Epidermal melanocyte (primary cell): ENCODE results near the gene LAMP5.

ENCODE experiments used
- DNase-seq: peaks from one replicate; pipeline ENCODE4 v3.0.0; 2011; ENCODE audit warnings: low spot score; ENCODE audit not compliant: insufficient read length

Gene LAMP5

GRCh38 chr20:9514461-9515213 lies at the start of gene LAMP5:
Gene LAMP5, plus strand, starts transcription at chr20:9514590. Its CDS starts 263 bp downstream, at chr20:9514853.
- DNase-seq = no peak

DNA sequence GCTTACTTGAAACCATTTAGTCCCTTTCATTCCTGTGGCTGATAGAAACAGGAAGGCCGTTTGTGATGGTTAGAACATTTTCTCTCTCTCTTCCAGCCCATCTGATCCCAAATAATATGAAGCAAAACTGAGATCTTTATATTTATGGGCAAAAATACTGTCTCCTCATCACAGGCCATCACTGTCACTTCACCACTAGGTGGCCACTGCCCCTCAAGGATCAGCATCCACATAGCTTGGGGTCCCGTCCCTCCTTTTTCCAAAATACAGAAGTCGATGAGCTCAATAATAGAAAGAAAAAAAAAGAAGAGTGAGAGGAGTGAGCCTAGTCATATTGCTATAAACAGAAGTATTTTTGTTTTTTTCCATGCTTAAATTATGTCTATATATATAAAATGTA lies 46.4 kb upstream of the LAMP5 start:
- no peak for DNase-seq

GRCh38 chr20:9474835-9475415 lies 39.5 kb upstream of the LAMP5 start:
- DNase-seq = no peak

- DNase-seq = no peak
These were observed 38.9 kb upstream of the LAMP5 start for GRCh38 chr20:9475456-9475855.

DNA sequence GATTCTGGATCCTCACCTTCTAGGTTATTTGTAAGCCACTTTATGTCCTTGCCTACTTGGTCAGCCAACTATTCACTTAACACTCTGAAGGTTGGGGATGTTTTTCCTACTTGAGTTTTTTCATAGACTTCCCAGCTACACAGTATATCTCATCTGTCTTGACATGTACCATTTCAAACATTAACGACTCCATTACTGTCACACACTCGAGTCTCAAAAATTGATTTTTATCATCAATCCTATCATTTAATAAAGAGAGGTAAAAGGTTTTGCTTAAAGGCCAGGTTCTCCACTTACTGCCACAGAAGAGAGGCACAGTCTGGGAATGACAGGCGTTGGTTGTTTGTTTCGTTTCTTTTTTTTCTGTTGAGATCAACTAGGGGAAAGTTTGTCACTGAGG lies 38.2 kb upstream of the LAMP5 start:
- DNase-seq = no peak

GRCh38 chr20:9476637-9477036 lies 37.8 kb upstream of the LAMP5 start:
- no peak for DNase-seq

- no peak for DNase-seq
These were observed 35.6 kb upstream of the LAMP5 start for GRCh38 chr20:9478771-9479170.

- no peak for DNase-seq
These were observed 34.3 kb upstream of the LAMP5 start for GRCh38 chr20:9480066-9480465.

DNA sequence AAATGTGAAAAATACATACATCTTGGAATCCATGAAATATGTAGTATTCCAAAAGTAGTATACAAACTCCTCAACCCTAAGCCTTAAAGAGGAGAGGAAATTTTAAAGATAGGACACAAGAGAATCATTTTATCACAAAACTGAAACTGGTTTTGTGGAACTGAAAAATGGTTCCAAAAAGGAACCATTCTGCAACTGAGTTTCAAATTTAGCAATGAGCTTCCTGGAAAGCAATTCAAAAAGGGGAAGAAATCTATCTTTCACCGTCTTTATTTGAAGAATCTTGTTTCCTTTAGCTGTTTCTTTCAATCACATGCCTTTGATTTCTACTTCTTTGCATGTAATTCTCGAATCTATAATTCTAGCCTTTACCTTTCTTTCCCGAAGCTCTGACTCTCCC lies 32.2 kb upstream of the LAMP5 start:
- no peak for DNase-seq

- no peak for DNase-seq
These were observed 31.3 kb upstream of the LAMP5 start for GRCh38 chr20:9483131-9483530.

DNA sequence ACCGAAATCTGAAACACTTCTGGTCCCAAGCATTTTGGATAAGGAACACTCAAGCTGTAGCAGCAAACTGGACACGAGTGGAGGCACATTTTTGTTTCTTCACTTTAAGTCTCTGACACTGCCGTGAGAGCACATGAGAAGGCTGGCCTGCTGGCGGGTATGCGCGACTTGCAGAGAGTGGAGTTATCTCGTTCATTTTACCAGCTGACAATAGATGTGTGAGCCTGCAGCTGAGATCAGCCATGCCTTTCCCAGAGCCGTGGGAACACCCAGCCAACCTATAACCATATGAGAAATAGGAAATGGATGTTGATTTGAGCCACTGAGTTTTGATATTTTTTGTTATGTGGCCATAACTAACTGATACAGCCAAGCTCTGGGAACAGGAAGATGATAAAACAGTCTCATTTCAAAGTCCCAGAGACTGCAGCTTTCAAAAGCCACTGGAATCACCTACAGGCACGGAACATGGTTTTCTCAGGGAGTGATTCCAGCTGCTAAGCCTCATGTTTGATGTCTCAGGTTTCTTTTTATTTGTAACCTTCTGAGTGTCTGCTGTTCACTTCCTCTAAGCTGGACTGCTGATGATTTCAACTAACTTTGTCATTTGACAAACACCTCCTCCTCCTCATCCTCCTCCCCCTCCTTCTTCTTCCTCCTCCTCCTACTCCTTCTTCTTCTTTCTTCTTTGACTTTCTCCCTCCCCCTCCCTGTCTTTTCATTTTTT lies 28.6 kb upstream of the LAMP5 start:
- DNase-seq = no peak

GRCh38 chr20:9487231-9487630 lies 27.2 kb upstream of the LAMP5 start:
- no peak for DNase-seq

- DNase-seq = no peak
These were observed 26.3 kb upstream of the LAMP5 start for GRCh38 chr20:9488063-9488462.

- no peak for DNase-seq
These were observed 24.2 kb upstream of the LAMP5 start for GRCh38 chr20:9490161-9490560.

DNA sequence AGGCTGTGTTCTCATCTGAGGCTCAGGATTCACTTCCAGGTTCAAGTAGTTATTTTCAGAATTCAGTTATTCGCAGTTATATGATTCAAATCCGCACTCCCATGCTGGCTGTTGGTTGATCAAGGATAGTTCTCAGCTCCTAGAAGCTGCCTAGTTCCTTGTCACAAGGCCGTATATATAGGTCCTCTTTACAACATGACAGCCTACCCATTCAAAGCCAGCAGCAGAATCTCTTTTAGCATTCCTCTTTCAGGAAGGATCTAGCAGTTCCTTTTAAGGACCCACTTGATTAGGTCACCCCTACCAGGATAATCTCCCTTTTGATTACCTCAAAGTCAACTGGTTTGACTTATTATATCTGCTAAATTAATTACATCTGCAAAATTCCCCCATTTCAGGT lies 23.8 kb upstream of the LAMP5 start:
- DNase-seq = no peak

DNA sequence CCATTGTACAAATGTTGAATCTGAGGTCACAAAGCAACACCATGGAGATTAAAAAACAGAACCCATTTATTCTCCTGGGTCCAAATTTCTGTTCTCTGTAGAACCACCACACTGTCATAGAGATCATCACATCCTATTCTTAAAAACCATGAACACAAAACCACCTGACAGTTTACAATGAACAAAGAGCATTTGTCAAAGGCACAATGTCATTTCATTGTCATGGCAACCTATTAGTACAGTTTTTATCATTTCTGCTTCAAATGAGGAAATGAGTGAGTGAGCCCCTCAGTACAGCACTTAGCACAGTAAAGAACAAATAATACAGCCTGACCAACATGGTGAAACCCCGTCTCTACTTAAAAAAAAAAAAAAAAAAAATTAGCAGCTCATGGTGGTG lies 23.1 kb upstream of the LAMP5 start:
- no peak for DNase-seq

- DNase-seq = no peak
These were observed 22.3 kb upstream of the LAMP5 start for GRCh38 chr20:9492067-9492466.

GRCh38 chr20:9493803-9494202 lies 20.6 kb upstream of the LAMP5 start:
- no peak for DNase-seq

DNA sequence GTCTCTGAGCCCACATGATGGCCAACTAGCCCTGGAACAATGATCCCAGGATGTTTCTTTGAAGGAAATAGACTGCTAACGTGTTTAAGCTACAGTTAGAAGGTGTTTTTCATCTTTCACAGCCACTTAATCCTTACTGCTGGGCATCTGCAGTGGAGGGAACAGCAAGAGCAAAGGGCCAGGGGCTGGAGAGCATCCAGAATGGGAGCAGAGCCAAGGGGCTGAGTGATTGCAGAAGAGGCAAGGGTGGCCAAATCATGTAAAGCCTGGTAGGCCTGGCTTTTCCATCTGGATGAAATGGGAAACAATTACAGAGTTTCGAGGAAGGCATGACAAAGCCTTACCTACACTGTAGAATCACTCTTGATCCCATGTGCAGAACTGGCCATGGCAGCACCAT lies 18.7 kb upstream of the LAMP5 start:
- DNase-seq = no peak

GRCh38 chr20:9496155-9496554 lies 18.2 kb upstream of the LAMP5 start:
- no peak for DNase-seq

DNA sequence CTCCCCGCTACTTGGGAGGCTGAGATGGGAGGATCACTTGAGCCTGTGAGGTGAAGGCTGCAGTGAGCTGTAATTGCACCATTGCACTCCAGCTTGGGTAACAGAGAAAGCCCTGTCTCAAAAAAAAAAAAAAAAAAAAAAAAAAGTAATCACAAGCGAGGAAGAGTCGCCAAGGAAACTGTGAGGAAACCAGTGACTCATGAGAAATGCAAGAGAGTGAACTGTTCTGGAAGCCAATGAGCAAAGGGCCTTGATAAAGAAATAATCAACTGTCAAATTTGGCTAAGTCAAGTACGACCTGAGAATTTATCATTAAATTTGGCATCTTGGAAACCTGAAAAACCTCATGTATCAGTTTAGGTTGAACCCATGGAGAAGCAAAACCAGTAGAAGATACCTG lies 16.1 kb upstream of the LAMP5 start:
- DNase-seq = no peak

DNA sequence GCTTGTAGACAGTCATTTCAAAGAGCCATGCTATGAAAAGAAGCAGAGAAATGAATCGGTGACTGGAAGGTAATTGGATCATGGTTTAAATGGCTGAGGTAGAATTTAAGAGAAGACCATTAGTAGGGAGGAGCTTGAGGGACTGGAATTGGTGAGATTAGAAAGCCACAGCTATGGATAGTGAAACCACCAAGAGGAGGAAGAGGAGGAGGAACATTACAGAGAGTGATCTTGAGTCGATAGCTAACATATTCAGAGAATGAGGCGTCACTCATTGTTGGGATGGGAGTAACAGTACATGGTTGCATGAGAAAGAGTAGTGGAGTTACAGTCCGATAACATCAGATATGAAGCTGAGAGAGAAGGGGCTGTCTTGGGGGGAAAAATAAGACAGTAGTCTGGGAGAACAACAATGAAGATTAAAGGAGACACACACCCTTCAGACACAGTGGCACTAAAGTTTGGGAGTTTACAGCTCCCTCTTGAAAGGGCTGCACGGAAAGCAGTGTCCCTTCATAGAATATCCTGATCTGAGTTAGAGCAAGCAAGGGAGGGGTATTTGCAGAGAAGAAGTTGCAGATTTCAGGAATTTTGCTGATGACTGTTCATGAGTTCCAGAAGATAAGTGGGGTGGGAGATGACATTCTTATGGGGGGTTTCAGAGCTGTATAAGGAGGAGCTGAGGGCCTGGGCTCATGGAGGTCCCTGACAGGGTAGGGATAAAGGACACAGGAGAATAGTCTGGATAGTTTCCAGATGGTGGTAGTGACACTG lies 15.1 kb upstream of the LAMP5 start:
- DNase-seq = no peak
